Stimulated activated CD8-positive, alpha-beta memory T cell treated with anti-CD3 and anti-CD28 coated beads, Interleukin-4, amount 100 ng/mL, for 48 hours (primary cell): ENCODE data around the gene SAA1.
"Not testable (repeated sequence)": the region's sequence is repeated elsewhere in the genome, so short reads cannot be mapped to it uniquely, and the experiment has no call there.

Experiments used
- DNase-seq: peaks from one replicate; pipeline ENCODE4 v3.0.0-alpha.2; 2020

SAA1 gene

GRCh38 chr11:18261721-18262120 lies 4.3 kb upstream of the SAA1 start:
- no peak for DNase-seq

GRCh38 chr11:18262681-18263350 lies 3.2 kb upstream of the SAA1 start:
- DNase-seq: not testable (repeated sequence)

GRCh38 chr11:18264035-18264434 lies 2.0 kb upstream of the SAA1 start:
- DNase-seq: no peak

- DNase-seq: no peak
These were observed 1.1 kb upstream of the SAA1 start for GRCh38 chr11:18264677-18265555.

GRCh38 chr11:18267335-18268133 lies 1.5 kb downstream of the SAA1 start:
- not testable (repeated sequence) for DNase-seq

- not testable (repeated sequence) for DNase-seq
These were observed 3.2 kb downstream of the SAA1 start for GRCh38 chr11:18269252-18269651.

GRCh38 chr11:18270102-18270501 lies 4.0 kb downstream of the SAA1 start:
- DNase-seq: no peak

GRCh38 chr11:18271206-18271605 lies 5.1 kb downstream of the SAA1 start:
- no peak for DNase-seq

GRCh38 chr11:18277565-18278271 lies 11.7 kb downstream of the SAA1 start:
- no peak for DNase-seq

GRCh38 chr11:18280438-18281045 lies 14.5 kb downstream of the SAA1 start:
- no peak for DNase-seq

GRCh38 chr11:18282626-18283025 lies 16.6 kb downstream of the SAA1 start:
- DNase-seq: no peak

- no peak for DNase-seq
These were observed 19.8 kb downstream of the SAA1 start for GRCh38 chr11:18285841-18286240.

- no peak for DNase-seq
These were observed 22.8 kb downstream of the SAA1 start for GRCh38 chr11:18288911-18289310.

GRCh38 chr11:18294862-18295261 lies 28.8 kb downstream of the SAA1 start:
- no peak for DNase-seq

GRCh38 chr11:18295316-18295715 lies 29.3 kb downstream of the SAA1 start:
- DNase-seq: no peak

- no peak for DNase-seq
These were observed 33.7 kb downstream of the SAA1 start for GRCh38 chr11:18299721-18300120.

- DNase-seq: no peak
These were observed 38.7 kb downstream of the SAA1 start for GRCh38 chr11:18304745-18305144.

GRCh38 chr11:18307461-18308139 lies 41.5 kb downstream of the SAA1 start:
- no peak for DNase-seq

- DNase-seq: no peak
These were observed 42.2 kb downstream of the SAA1 start for GRCh38 chr11:18308242-18308641.

- DNase-seq: no peak
These were observed 43.6 kb downstream of the SAA1 start for GRCh38 chr11:18309691-18310090.

GRCh38 chr11:18310800-18311340 lies 44.8 kb downstream of the SAA1 start:
- no peak for DNase-seq
